Naive thymus-derived CD4-positive, alpha-beta T cell (primary cell): Measurements from ENCODE around the gene NDUFV1. TPM values are rescaled to one million over a fixed set of nuclear protein-coding genes. Genes with fewer than 3 reads are reported as not detected.

Source experiments
- ATAC-seq: fragments of 150-1000 bp; cut with Tn5 transposase; 2 replicates; pipeline ENCODE4 v1.10.0; 2021; ENCODE audit warnings: mild to moderate bottlenecking, moderate library complexity
- CTCF ChIA-PET: fragments of 350-600 bp; sonication (Branson Sonifier 250); formaldehyde crosslinking; loops from one replicate; lab custom pipeline; 2021; ENCODE audit warnings: antibody characterized with exemption; lab: Charles Lee
- POLR2A ChIA-PET: fragments of 350-600 bp; sonication (Branson Sonifier 250); formaldehyde crosslinking; loops from one replicate; lab custom pipeline; 2021; ENCODE audit warnings: antibody characterized with exemption, inconsistent platforms; lab: Charles Lee
- DNase-seq, 9 donors: peaks; one replicate each; pipeline versions ENCODE4 v3.0.0 to v3.0.0-alpha.2; 2020 to 2022; ENCODE audit warnings: mixed read lengths in 1 of 9
- H3K27ac ChIP-seq: one replicate; pipeline ENCODE4 v1.7.0; 2013; ENCODE audit warnings: mild to moderate bottlenecking, low read depth, low read length, moderate library complexity
- H3K27me3 ChIP-seq, 2 donors: one replicate each; pipeline ENCODE4 v1.7.0; 2013; ENCODE audit warnings: low read length in 2 of 2, mild to moderate bottlenecking in 2 of 2, moderate library complexity in 2 of 2; ENCODE audit not compliant: control insufficient read depth in 2 of 2, insufficient read depth in 2 of 2
- H3K36me3 ChIP-seq, 3 experiments: 1 replicate in 2 of 3; 2 replicates in 1 of 3; pipeline ENCODE4 v1.7.0; 2013; ENCODE audit warnings: low read length in 3 of 3, mild to moderate bottlenecking in 3 of 3, moderate library complexity in 1 of 3; ENCODE audit not compliant: insufficient read depth in 3 of 3, control insufficient read depth in 2 of 3
- H3K4me1 ChIP-seq, 2 donors: one replicate each; pipeline ENCODE4 v1.7.0; 2013; ENCODE audit warnings: low read length in 2 of 2, mild to moderate bottlenecking in 2 of 2, moderate library complexity in 1 of 2; ENCODE audit not compliant: control insufficient read depth in 2 of 2, insufficient read depth in 2 of 2
- H3K4me3 ChIP-seq: 2 replicates; pipeline ENCODE4 v1.7.0; 2013; ENCODE audit warnings: mild to moderate bottlenecking, low read length
- H3K9me3 ChIP-seq, 3 experiments: 1 replicate in 2 of 3; 2 replicates in 1 of 3; pipeline ENCODE4 v1.7.0; 2013; ENCODE audit warnings: low read length in 3 of 3; ENCODE audit not compliant: control insufficient read depth in 2 of 3
- H3K27ac Mint-ChIP-seq, 9 donors: one replicate each; pipeline ENCODE4 v1.8.0; 2020 to 2022; ENCODE audit warnings: mixed read lengths in 9 of 9, mild to moderate bottlenecking in 8 of 9, moderate library complexity in 5 of 9, inconsistent platforms in 2 of 9
- H3K27me3 Mint-ChIP-seq, 5 donors: one replicate each; pipeline ENCODE4 v1.8.0; 2021 to 2022; ENCODE audit warnings: mixed read lengths in 5 of 5, mild to moderate bottlenecking in 1 of 5
- H3K36me3 Mint-ChIP-seq, 5 donors: one replicate each; pipeline ENCODE4 v1.8.0; 2020 to 2022; ENCODE audit warnings: mixed read lengths in 5 of 5, mild to moderate bottlenecking in 3 of 5, inconsistent platforms in 1 of 5
- H3K4me1 Mint-ChIP-seq, 7 donors: one replicate each; pipeline ENCODE4 v1.8.0; 2020 to 2022; ENCODE audit warnings: mixed read lengths in 7 of 7, mild to moderate bottlenecking in 3 of 7, inconsistent platforms in 1 of 7
- H3K4me3 Mint-ChIP-seq, 10 donors: one replicate each; pipeline ENCODE4 v1.8.0; 2020 to 2022; ENCODE audit warnings: mild to moderate bottlenecking in 10 of 10, mixed read lengths in 10 of 10, moderate library complexity in 6 of 10, inconsistent platforms in 2 of 10
- H3K9me3 Mint-ChIP-seq, 11 donors: one replicate each; pipeline ENCODE4 v1.8.0; 2020 to 2022; ENCODE audit warnings: mixed read lengths in 11 of 11, mild to moderate bottlenecking in 4 of 11, inconsistent platforms in 1 of 11, moderate library complexity in 1 of 11
- intact Hi-C, 2 donors: fragments of 100-400 bp; cut with micrococcal nuclease; formaldehyde crosslinking; loops; one replicate each; pipeline ENCODE4 v1.15.1; 2023
- polyA plus RNA-seq, 2 donors: library from polyadenylated mRNA; unstranded; fragments of 300-500 nt; fragmentation: Illumina TruSeq; gene quantifications; one replicate each; pipeline ENCODE4 v1.2.3, GENCODE V29; 2021
- total RNA-seq, 6 experiments: library from RNA in 5 of 6; stranded (reverse) in 5 of 6; gene quantifications; 1 replicate in 5 of 6; 2 replicates in 1 of 6; pipeline ENCODE4 v1.2.3 and lab custom pipeline; 2021 to 2026

The NDUFV1 gene
- total and polyA plus RNA-seq, 7 experiments from 2014 or later: 111 to 253 (median 201) TPM

DNA sequence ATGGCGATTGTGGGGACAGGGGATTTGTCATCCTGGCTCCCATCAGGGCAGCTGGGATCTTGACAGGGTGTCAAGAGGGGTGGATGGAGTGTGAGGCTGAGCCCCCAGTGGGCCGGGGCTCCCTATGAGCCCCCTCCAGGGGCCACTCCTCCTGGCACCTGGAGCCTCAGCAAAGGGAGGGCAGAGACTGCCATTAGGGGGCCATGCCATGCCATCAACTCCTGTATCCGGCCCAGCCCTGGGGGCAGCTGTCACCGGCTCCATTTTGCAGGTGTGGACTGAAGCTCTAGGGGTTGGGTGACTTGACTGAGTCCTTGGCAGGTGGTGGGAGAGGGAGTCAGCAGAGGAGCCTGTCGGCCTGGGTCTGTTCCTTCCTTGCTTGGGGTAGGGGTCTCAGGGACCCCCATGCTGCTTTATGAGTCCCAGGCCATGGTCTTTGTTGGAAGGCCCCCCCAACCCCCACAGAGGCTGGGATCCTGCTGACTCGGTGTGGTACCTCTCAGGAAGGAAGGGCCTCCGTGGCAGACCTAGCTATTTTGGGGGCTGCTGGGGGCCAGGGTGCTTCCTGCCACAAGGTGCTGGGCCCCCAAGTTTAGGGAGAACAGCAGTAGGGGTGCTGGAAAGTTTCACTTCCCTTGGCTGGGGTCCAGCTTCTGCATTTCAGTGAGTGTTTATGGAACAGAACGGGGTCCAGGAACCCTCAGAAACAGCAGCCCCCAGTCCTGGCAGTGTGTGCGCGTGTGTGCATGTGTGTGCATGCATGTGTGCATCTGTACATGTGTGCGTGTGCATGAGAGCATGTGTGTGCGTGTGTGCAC lies 42.3 kb downstream of the NDUFV1 start:
- intact Hi-C loops: loop anchor here in 1 of 2 donors (1.0 kb wide), 1 partner anchor 10 kb away; no protein-coding TSS in a partner anchor
- peak overlapping the region in 2 of 10 donors; percentile 40 to 59 for H3K4me3 Mint-ChIP-seq
- POLR2A ChIA-PET: interaction anchor here (0.6 to 1.2 kb wide), 3 partner anchors 10 to 65 kb away, joined by 4 to 5 read pairs (median 4); no protein-coding TSS in a partner anchor

DNA sequence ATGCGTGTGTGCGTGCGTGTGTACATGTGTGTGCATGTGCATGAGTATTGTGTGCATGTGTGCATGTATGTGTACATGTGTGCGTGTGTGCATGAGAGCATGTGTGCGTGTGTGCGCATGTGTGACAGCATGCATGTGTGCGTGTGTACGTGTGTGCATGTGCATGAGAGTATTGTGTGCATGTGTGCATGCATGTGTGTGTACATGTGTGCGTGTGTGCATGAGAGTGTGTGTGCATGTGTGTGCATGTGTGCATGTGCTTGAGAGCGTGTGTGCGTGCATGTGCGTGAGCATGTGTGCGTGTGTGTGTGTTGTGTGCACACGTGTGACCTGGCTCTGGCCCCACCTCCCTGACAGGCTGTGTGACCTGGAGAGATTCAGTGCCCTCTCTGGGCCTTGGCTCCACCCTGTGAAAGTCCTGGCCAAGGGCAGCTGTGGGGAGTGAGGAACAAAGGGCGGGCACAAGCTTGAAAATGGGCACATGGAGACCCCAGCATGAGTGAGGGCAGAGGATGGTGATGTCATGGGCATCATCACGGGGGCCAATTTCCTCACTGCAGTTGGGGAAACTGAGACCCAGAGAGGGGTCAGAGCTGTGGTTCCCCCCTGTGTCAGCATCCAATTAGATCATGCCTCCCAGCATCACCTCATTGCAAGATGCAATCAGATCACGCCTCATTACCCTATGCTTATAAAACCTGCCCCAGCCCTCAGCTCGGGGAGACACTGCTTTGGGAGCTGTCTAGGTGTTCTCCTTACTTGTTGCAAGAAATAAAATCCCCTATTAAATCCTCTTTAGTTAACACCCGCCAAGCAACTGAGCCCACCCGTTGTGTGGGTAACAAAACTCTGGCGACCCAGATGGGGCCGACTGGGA lies 43.1 kb downstream of the NDUFV1 start:
- Mint-ChIP-seq H3K4me1 (peaks cover 11 to 41% (median 35%) of the 10 kb centered on the region in 7 donors), H3K4me3 (peak overlapping the region; percentile 80 to 96 (median 92)), H3K27ac (peak overlapping the region; percentile 90 to 99 (median 96)), H3K36me3 (no peaks in the 10 kb centered on the region), H3K27me3 (peaks cover 0 to 21% (median 5%) of the 10 kb centered on the region in 5 donors), H3K9me3 (peaks cover 0 to 3% (median 0%) of the 10 kb centered on the region in 11 donors)
- H3K36me3 ChIP-seq: no peaks in the 10 kb centered on the region
- H3K4me1 ChIP-seq: peaks cover 23 to 38% of the 10 kb centered on the region in 2 donors
- ATAC-seq: no peak
- ChIA-PET CTCF (interaction anchor here (0.9 to 2.3 kb wide), 5 partner anchors 18 to 57 kb away, joined by 3 to 9 read pairs (median 4); partner anchors contain the start of gene NUDT8), POLR2A (interaction anchor here (0.9 to 1.3 kb wide), 2 partner anchors 17 to 20 kb away, joined by 3 to 13 read pairs; partner anchors contain the start of gene NUDT8)
- no peaks in the 10 kb centered on the region for H3K9me3 ChIP-seq
- no peaks in the 10 kb centered on the region for H3K27me3 ChIP-seq
- H3K4me3 ChIP-seq: peak overlapping the region; percentile 73
- intact Hi-C loops: loop anchor here in 1 of 2 donors (1.0 kb wide), 1 partner anchor 20 kb away; no protein-coding TSS in a partner anchor
- H3K27ac ChIP-seq: peak overlapping the region; percentile 83
- no peak for DNase-seq

More for the DNA sequence above, 42.3 kb downstream of the NDUFV1 start:
- CTCF ChIA-PET: interaction anchor here (0.7 to 2.3 kb wide), 6 partner anchors 10 to 298 kb away, joined by 3 to 8 read pairs (median 4); no protein-coding TSS in a partner anchor
- Histone ChIP-seq H3K27ac (no peak overlapping the region), H3K4me3 (no peak overlapping the region), H3K4me1 (peaks cover 23 to 38% of the 10 kb centered on the region in 2 donors), H3K36me3 (no peaks in the 10 kb centered on the region), H3K9me3 (no peaks in the 10 kb centered on the region), H3K27me3 (no peaks in the 10 kb centered on the region)
- Mint-ChIP-seq H3K36me3 (no peaks in the 10 kb centered on the region), H3K27me3 (peaks cover 0 to 18% (median 5%) of the 10 kb centered on the region in 5 donors), H3K27ac (peak overlapping the region in 3 of 9 donors; percentile 19 to 56 (median 26)), H3K4me1 (peaks cover 11 to 41% (median 35%) of the 10 kb centered on the region in 7 donors), H3K9me3 (peaks cover 0 to 3% (median 0%) of the 10 kb centered on the region in 11 donors)
- ATAC-seq (no peak), DNase-seq (no peak)

DNA sequence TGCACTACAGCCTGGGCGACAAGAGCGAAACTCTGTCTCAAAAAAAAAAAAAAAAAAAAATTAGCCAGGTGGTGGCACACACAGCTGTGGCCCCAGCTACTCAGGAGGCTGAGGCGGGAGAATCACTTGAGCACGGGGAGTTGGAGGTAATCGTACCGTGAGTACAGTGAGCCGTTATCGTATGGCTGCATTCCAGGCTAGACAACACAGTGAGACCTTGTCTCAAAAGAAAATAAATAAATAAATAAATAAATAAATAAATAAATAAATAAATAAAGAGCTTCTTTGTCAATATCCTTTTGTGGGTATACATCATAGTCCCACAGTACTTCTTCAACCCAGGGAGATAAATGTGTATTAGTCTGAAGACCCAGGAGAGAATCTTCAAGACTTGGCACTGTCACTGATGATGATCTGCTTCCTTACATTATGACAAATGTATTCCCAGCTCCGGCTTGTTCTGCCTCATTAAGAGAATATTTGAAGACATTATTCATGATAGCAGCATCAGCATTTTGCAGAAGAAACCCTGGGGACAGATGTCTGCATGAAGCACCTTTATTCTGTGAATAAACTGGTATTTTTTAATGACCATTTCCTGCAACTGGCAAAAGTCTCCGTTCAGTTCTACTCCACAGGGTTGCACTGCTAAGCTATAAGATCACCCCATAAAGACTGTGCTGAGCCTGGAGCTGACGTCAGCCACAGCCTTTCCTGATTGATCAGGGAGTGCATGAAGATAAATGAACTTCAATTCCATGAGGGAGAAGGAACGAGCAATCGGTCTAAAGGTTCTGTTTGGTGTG lies 45.4 kb downstream of the NDUFV1 start:
- ATAC-seq (no peak), DNase-seq (no peak)
- intact Hi-C loops: no loop called here
- Histone ChIP-seq H3K9me3 (no peaks in the 10 kb centered on the region), H3K4me1 (peaks cover 11 to 26% of the 10 kb centered on the region in 2 donors), H3K27me3 (no peaks in the 10 kb centered on the region), H3K27ac (no peak overlapping the region), H3K4me3 (no peak overlapping the region), H3K36me3 (no peaks in the 10 kb centered on the region)
- no peaks in the 10 kb centered on the region for H3K36me3 Mint-ChIP-seq
- peak overlapping the region in 2 of 9 donors; percentile 51 to 74 for H3K27ac Mint-ChIP-seq
- no peaks in the 10 kb centered on the region for H3K9me3 Mint-ChIP-seq
- H3K4me3 Mint-ChIP-seq: no peak overlapping the region
- CTCF ChIA-PET: interaction anchor here (0.9 kb wide), 1 partner anchor 26 kb away, joined by 3 read pairs; no protein-coding TSS in a partner anchor
- peaks cover 0 to 15% (median 0%) of the 10 kb centered on the region in 5 donors for H3K27me3 Mint-ChIP-seq
- H3K4me1 Mint-ChIP-seq: peaks cover under 1 to 27% (median 23%) of the 10 kb centered on the region in 7 donors
- POLR2A ChIA-PET: interaction anchor here (0.7 to 1.8 kb wide), 4 partner anchors 22 to 184 kb away, joined by 3 to 5 read pairs (median 4); no protein-coding TSS in a partner anchor

DNA sequence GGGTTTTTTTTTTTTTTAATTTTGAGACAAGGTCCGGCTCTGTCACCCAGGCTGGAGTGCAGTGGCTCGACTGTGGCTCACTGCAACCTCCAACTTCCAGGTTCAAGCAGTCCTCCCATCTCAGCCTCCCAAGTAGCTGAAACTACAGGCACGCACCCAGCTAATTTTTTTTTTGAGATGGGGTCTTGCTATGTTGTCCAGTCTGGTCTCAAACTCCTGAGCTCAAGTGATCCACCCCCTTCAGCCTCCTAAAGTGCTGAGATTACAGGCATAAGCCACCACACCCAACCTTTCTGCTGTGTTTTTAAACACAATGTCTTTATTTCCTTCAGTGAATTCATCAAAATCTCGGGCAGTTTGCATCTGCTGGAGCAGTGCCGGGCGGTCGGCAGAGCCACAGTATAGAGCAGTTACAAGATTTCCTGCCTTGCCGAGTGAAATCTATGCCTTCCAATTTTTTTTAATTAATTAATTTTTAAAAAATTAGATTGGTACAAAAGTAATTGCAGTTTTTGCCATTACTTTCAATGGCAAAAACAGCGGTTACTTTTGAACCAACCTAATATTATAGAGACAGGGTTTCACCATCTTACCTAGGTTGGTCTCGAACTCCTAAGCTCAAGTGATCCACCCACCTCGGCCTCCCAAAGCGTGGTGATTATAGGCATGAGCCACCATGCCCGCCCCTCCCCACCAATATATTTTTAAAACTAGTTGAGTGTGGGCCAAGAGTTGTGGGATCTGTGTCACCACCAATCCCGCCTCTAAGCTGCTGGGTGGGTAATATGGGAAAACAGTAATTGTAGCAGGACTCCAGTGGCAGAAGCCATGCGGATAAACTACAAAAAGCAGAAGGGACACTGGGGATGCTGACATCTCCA lies 46.5 kb downstream of the NDUFV1 start:
- Histone ChIP-seq H3K9me3 (no peaks in the 10 kb centered on the region), H3K4me1 (peaks cover 5 to 19% of the 10 kb centered on the region in 2 donors), H3K36me3 (no peaks in the 10 kb centered on the region), H3K27ac (no peak overlapping the region), H3K27me3 (no peaks in the 10 kb centered on the region), H3K4me3 (no peak overlapping the region)
- Mint-ChIP-seq H3K27me3 (peaks cover 0 to 12% (median 0%) of the 10 kb centered on the region in 5 donors), H3K4me3 (no peak overlapping the region), H3K9me3 (no peaks in the 10 kb centered on the region), H3K27ac (no peak overlapping the region), H3K36me3 (no peaks in the 10 kb centered on the region), H3K4me1 (peaks cover 0 to 20% (median 15%) of the 10 kb centered on the region in 7 donors)
- intact Hi-C loops: no loop called here
- ATAC-seq: no peak
- DNase-seq: no peak
- POLR2A ChIA-PET: interaction anchor here (0.6 to 0.7 kb wide), 2 partner anchors 21 to 37 kb away, joined by 3 to 4 read pairs; no protein-coding TSS in a partner anchor
- CTCF ChIA-PET: interaction anchor here (0.6 kb wide), 1 partner anchor 310 kb away, joined by 3 read pairs; no protein-coding TSS in a partner anchor

DNA sequence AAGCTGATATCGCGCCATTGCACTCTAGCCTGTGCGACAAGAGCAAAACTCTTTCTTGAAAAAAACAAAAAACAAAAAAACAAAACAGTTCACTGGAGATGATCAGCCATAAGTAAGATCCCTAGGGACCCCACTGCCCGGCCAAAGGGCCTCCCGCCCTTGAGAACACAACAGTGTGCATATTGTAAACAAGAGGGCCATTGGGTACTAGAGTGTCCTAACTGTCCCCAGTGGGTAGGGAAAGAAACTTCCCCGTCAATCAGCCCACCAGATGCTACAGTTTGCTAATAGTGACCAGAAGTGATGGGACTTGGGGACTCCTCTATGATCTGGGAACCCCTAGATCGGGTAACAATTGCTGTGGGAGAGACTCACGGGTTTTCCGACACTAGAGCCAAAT lies 47.5 kb downstream of the NDUFV1 start:
- intact Hi-C loops: no loop called here

More for the DNA sequence above, 47.5 kb downstream of the NDUFV1 start:
- peaks cover 0 to 11% of the 10 kb centered on the region in 2 donors for H3K4me1 ChIP-seq
- Mint-ChIP-seq H3K27me3 (peaks cover 0 to 12% (median 0%) of the 10 kb centered on the region in 5 donors), H3K4me1 (peaks cover 0 to 15% (median 12%) of the 10 kb centered on the region in 7 donors), H3K9me3 (no peaks in the 10 kb centered on the region), H3K4me3 (no peak overlapping the region), H3K27ac (no peak overlapping the region), H3K36me3 (no peaks in the 10 kb centered on the region)
- H3K4me3 ChIP-seq: no peak overlapping the region
- ChIA-PET CTCF (interaction anchor here (0.9 kb wide), 1 partner anchor 25 kb away, joined by 3 read pairs; the partner anchor contains the start of gene NUDT8), POLR2A (no interaction called here)
- ATAC-seq (no peak), DNase-seq (no peak)
- H3K27ac ChIP-seq: no peak overlapping the region
- H3K36me3 ChIP-seq: no peaks in the 10 kb centered on the region
- no peaks in the 10 kb centered on the region for H3K9me3 ChIP-seq
- no peaks in the 10 kb centered on the region for H3K27me3 ChIP-seq
